Endothelial cell of umbilical vein (primary cell): ENCODE data around the gene LDLRAD4. TPM values are rescaled to one million over a fixed set of nuclear protein-coding genes. Genes with fewer than 3 reads are reported as not detected.

ENCODE experiments used
- BruUV-seq: library from RNA; stranded (reverse); fragments of 400-500 nt; replicated peaks from 2 replicates; lab custom pipeline; 2021; lab: Mats Ljungman, UMichigan
- CTCF ChIA-PET: fragments of 300-600, 350-600 bp; sonication (Branson Sonifier 250); formaldehyde crosslinking; loops from one replicate; lab custom pipeline; 2021; ENCODE audit warnings: antibody characterized with exemption, inconsistent platforms; lab: Charles Lee
- POLR2A ChIA-PET: fragments of 300-600, 350-600 bp; sonication (Branson Sonifier 250); formaldehyde crosslinking; loops from one replicate; lab custom pipeline; 2021; ENCODE audit warnings: antibody characterized with exemption, inconsistent platforms; lab: Charles Lee
- DNase-seq: peaks from one replicate; pipeline ENCODE4 v3.0.0-alpha.2; 2011; ENCODE audit warnings: low read depth, low spot score
- FAIRE-seq: peaks from 2 replicates; lab custom pipeline; 2011; peaks lifted over from hg19 to GRCh38; lab: Jason Lieb, UNC
- H2AFZ ChIP-seq: 2 replicates; pipeline ENCODE4 v1.6.0; 2012; ENCODE audit warnings: low read depth, low read length, control low read depth, inconsistent platforms
- H3K27ac ChIP-seq: 2 replicates; pipeline ENCODE4 v1.5.1; 2011; ENCODE audit warnings: low read depth, mild to moderate bottlenecking, control low read depth, low read length, moderate library complexity; ENCODE audit not compliant: insufficient read depth
- H3K27me3 ChIP-seq, 2 experiments: 2 replicates each; pipeline versions ENCODE4 v1.6.0 to v1.6.1; 2011; ENCODE audit warnings: low read length in 2 of 2, mixed read lengths in 1 of 2; ENCODE audit not compliant: control insufficient read depth in 2 of 2, insufficient read depth in 2 of 2
- H3K36me3 ChIP-seq, 2 experiments: 2 replicates in 1 of 2; 3 replicates in 1 of 2; pipeline ENCODE4 v1.5.1; 2011; ENCODE audit warnings: low read length in 2 of 2, mild to moderate bottlenecking in 1 of 2, moderate library complexity in 1 of 2; ENCODE audit not compliant: control insufficient read depth in 2 of 2, insufficient read depth in 2 of 2; ENCODE audit errors: extremely low read depth in 1 of 2
- H3K4me1 ChIP-seq: 3 replicates; pipeline ENCODE4 v1.5.1; 2011; ENCODE audit warnings: mild to moderate bottlenecking, low read length; ENCODE audit not compliant: control insufficient read depth, insufficient read depth; ENCODE audit errors: extremely low read depth
- H3K4me2 ChIP-seq: 2 replicates; pipeline ENCODE4 v1.6.1; 2011; ENCODE audit warnings: low read length, control low read depth, mixed read lengths; ENCODE audit not compliant: insufficient read depth
- H3K4me3 ChIP-seq, 3 experiments: fragments of 200-600 bp in 1 of 3; sonication (generic), shearing (Covaris generic) in 1 of 3; replicated peaks in 1 of 3; 2 replicates each; pipeline ENCODE4 v1.5.1; 2011 to 2016; ENCODE audit warnings: control low read depth in 3 of 3, low read length in 3 of 3, mild to moderate bottlenecking in 2 of 3, inconsistent platforms in 1 of 3, low read depth in 1 of 3, moderate library complexity in 1 of 3; ENCODE audit not compliant: insufficient read depth in 1 of 3
- H3K79me2 ChIP-seq: 2 replicates; pipeline ENCODE4 v1.6.0; 2012; ENCODE audit warnings: low read length, inconsistent platforms; ENCODE audit not compliant: control insufficient read depth, insufficient read depth
- H3K9ac ChIP-seq: replicated peaks from 2 replicates; pipeline ENCODE3; 2011; ENCODE audit warnings: low read length, control low read depth; ENCODE audit not compliant: insufficient read depth; ENCODE audit errors: extremely low read depth
- H3K9me1 ChIP-seq: replicated peaks from 3 replicates; pipeline ENCODE4 v1.6.0; 2011; ENCODE audit warnings: mild to moderate bottlenecking, low read length; ENCODE audit not compliant: control insufficient read depth, insufficient read depth; ENCODE audit errors: extremely low read depth
- H3K9me3 ChIP-seq: replicated peaks from 2 replicates; pipeline ENCODE4 v1.5.1; 2012; ENCODE audit warnings: low read length, inconsistent platforms; ENCODE audit not compliant: control insufficient read depth, insufficient read depth
- H4K20me1 ChIP-seq: replicated peaks from 2 replicates; pipeline ENCODE3; 2011; ENCODE audit warnings: mild to moderate bottlenecking, low read length; ENCODE audit not compliant: control insufficient read depth, insufficient read depth; ENCODE audit errors: extremely low read depth
- EZH2 ChIP-seq: IDR thresholded peaks from 2 replicates; pipeline ENCODE4 v1.6.1; 2012; ENCODE audit warnings: borderline replicate concordance, low read depth, mild to moderate bottlenecking, moderate library complexity, low read length, inconsistent platforms; ENCODE audit not compliant: severe bottlenecking
- FOS ChIP-seq: IDR thresholded peaks from 2 replicates; pipeline ENCODE4 v1.6.1; 2011; ENCODE audit warnings: mild to moderate bottlenecking, low read length, moderate library complexity, borderline replicate concordance; ENCODE audit not compliant: insufficient read depth
- GATA2 ChIP-seq: IDR thresholded peaks from 2 replicates; pipeline ENCODE4 v1.7.0; 2011; ENCODE audit warnings: low read depth, mild to moderate bottlenecking, moderate library complexity, mixed read lengths, low read length; ENCODE audit not compliant: insufficient read length, insufficient read depth
- JUN ChIP-seq: IDR thresholded peaks from 2 replicates; pipeline ENCODE4 v1.6.1; 2011; ENCODE audit warnings: borderline replicate concordance, low read depth; ENCODE audit not compliant: insufficient read length, insufficient read depth
- MYC ChIP-seq: IDR thresholded peaks from one replicate; pipeline ENCODE4 v1.6.1; 2011; ENCODE audit warnings: mild to moderate bottlenecking, low read depth, low read length
- POLR2A ChIP-seq: IDR thresholded peaks from 2 replicates; pipeline ENCODE4 v1.6.1; 2012; ENCODE audit warnings: low read depth, mild to moderate bottlenecking, control low read depth, low read length
- POLR2AphosphoS5 ChIP-seq: IDR thresholded peaks from 2 replicates; pipeline ENCODE4 v1.6.1; 2012; ENCODE audit warnings: low read depth, mild to moderate bottlenecking, control low read depth, low read length, moderate library complexity; ENCODE audit not compliant: insufficient read depth
- dilution Hi-C: fragments of 300-500 bp; cut with MboI; formaldehyde crosslinking; loops from one replicate; pipeline ENCODE4 v1.15.0; 2019; ENCODE audit warnings: low sequenced_read_pairs; ENCODE audit not compliant: extremely low pct_ligation_motif_present
- intact Hi-C: fragments of 100-400 bp; cut with micrococcal nuclease; formaldehyde crosslinking; loops from one replicate; pipeline ENCODE4 v1.10.0; 2022
- polyA plus RNA-seq, 4 experiments: library from polyadenylated mRNA; depleted of rRNA in 3 of 4; stranded (reverse) in 3 of 4; unstranded in 1 of 4; fragments of >200 nt; gene quantifications; 2 replicates each; pipeline versions ENCODE4 v1.2.1 to v1.2.3, GENCODE V29; 2011 to 2012; ENCODE audit warnings: missing spikeins in 1 of 4
- total RNA-seq: library from RNA; stranded (reverse); gene quantifications from 2 replicates; pipeline ENCODE4 v1.2.3, GENCODE V29; 2021
- TF ChIP-seq, protein P1 (sequence below): IDR thresholded peaks from 2 replicates; pipeline ENCODE4 v1.6.1; 2011; ENCODE audit not compliant: insufficient read depth, insufficient read length
- TF ChIP-seq, protein P2 (sequence below), 2 donors: IDR thresholded peaks; 1 replicate in 1 of 2; 2 replicates in 1 of 2; pipeline ENCODE4 v1.5.1; 2011; ENCODE audit warnings: low read length in 2 of 2, mild to moderate bottlenecking in 2 of 2, moderate library complexity in 2 of 2, control low read depth in 1 of 2, inconsistent platforms in 1 of 2, low read depth in 1 of 2; ENCODE audit not compliant: insufficient read depth in 1 of 2; ENCODE audit errors: extremely low read depth in 1 of 2

LDLRAD4 gene
- total and polyA plus RNA-seq, 2 donors (not counting 3 experiments of a cell fraction or from before 2014, with no cell fraction given): 5.2 to 6.5 TPM

DNA sequence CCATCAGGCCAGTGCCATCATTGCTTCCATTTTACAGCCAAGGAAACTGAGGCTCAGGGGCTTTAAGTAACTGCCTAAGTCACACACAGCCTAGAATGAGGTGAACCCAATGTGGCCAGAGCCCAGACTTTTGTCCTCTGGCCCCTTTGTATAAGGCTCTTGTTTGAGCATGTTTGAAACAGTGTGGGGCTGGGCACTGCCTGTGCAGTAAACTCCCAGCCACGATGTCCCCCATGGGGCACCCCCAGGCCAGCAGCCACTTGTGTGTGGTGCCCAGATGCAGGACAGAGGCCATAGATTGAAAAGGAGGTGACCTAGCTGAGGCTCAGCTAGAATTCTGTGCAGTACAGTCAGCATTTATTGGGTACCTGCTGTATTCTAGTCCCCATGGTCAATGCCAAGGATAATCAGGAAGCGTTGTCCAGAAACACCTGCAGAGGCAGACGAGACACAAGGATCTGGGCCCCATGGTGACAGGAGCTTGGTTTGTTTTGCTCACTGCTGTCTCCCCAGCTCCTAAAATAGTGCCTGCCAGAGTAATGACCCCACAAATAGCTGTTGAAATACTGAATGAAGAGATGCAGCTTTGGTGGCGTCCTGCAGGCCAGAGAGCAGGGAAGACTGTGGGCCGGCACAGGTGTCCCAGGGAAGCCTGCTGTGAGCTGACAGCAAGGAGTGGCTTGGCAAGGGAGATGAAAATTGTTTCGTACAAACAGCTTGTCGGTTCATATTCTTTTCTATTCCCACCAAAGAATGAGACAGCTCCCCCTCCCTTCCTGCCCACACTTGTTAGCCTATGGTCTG is 160.7 kb downstream of the LDLRAD4 start:
- no peaks in the 10 kb centered on the region for H3K79me2 ChIP-seq
- DNase-seq (no peak), FAIRE-seq (no peak)
- H3K36me3 ChIP-seq: no peaks in the 10 kb centered on the region
- POLR2A ChIA-PET: no interaction called here
- H2AFZ ChIP-seq: no peak overlapping the region
- H3K27me3 ChIP-seq: no peaks in the 10 kb centered on the region
- no peak overlapping the region for H3K4me2 ChIP-seq
- no peaks in the 10 kb centered on the region for H3K9me3 ChIP-seq
- CTCF ChIA-PET: interaction anchor here (1.1 to 1.7 kb wide), 2 partner anchors 10 to 163 kb away, joined by 4 to 5 read pairs; no protein-coding TSS in a partner anchor
- no peak overlapping the region for H3K4me3 ChIP-seq
- intact Hi-C loops (loop anchor here (5.0 kb wide), 1 partner anchor 233 kb away; no protein-coding TSS in a partner anchor), dilution Hi-C loops (no loop called here)
- H3K9ac ChIP-seq: no peak overlapping the region
- H3K4me1 ChIP-seq: peaks cover 46% of the 10 kb centered on the region
- BruUV-seq: no TSS peak
- H3K9me1 ChIP-seq: no peaks in the 10 kb centered on the region
- TF ChIP-seq POLR2AphosphoS5 (no peak), GATA2 (no peak), EZH2 (no peak), POLR2A (no peak), MYC (no peak), FOS (no peak), JUN (no peak)
- TF ChIP-seq, protein P1, sequence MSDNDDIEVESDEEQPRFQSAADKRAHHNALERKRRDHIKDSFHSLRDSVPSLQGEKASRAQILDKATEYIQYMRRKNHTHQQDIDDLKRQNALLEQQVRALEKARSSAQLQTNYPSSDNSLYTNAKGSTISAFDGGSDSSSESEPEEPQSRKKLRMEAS: no peak
- TF ChIP-seq, protein P2, sequence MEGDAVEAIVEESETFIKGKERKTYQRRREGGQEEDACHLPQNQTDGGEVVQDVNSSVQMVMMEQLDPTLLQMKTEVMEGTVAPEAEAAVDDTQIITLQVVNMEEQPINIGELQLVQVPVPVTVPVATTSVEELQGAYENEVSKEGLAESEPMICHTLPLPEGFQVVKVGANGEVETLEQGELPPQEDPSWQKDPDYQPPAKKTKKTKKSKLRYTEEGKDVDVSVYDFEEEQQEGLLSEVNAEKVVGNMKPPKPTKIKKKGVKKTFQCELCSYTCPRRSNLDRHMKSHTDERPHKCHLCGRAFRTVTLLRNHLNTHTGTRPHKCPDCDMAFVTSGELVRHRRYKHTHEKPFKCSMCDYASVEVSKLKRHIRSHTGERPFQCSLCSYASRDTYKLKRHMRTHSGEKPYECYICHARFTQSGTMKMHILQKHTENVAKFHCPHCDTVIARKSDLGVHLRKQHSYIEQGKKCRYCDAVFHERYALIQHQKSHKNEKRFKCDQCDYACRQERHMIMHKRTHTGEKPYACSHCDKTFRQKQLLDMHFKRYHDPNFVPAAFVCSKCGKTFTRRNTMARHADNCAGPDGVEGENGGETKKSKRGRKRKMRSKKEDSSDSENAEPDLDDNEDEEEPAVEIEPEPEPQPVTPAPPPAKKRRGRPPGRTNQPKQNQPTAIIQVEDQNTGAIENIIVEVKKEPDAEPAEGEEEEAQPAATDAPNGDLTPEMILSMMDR (IDR thresholded peaks at IDR 0.05; ENCODE audit: extremely low read depth in 1 of 2, insufficient read depth in 1 of 2, low read depth in 1 of 2, low read length in 2 of 2): no peak
- no peak overlapping the region for H3K27ac ChIP-seq
- H4K20me1 ChIP-seq: no peaks in the 10 kb centered on the region
